Natural killer cell (primary cell): Measurements from ENCODE around the gene PI4K2A. TPM values are rescaled to one million over a fixed set of nuclear protein-coding genes. Genes with fewer than 3 reads are reported as not detected.

Experiments used
- ATAC-seq, 3 donors: fragments of 150-1000 bp in 2 of 3; fragments of 200-7000 bp in 1 of 3; cut with Tn5 transposase; 1 replicate in 1 of 3; 2 replicates in 2 of 3; pipeline ENCODE4 v1.10.0; 2021; ENCODE audit warnings: mild to moderate bottlenecking in 2 of 3, moderate library complexity in 2 of 3
- DNase-seq, 2 donors: peaks; one replicate each; pipeline versions ENCODE4 v3.0.0 to v3.0.0-alpha.2; 2013 to 2021; ENCODE audit warnings: mixed read lengths in 1 of 2
- H3K27ac ChIP-seq: one replicate; pipeline ENCODE4 v1.5.1; 2013; ENCODE audit warnings: mild to moderate bottlenecking, low read length
- H3K27me3 ChIP-seq: one replicate; pipeline ENCODE4 v1.6.1; 2013; ENCODE audit warnings: low read length; ENCODE audit not compliant: control insufficient read depth, insufficient read depth
- H3K36me3 ChIP-seq: one replicate; pipeline ENCODE4 v1.6.1; 2013; ENCODE audit warnings: low read length; ENCODE audit not compliant: control insufficient read depth, insufficient read depth
- H3K4me1 ChIP-seq: one replicate; pipeline ENCODE4 v1.6.1; 2013; ENCODE audit warnings: low read length; ENCODE audit not compliant: control insufficient read depth, insufficient read depth
- H3K4me3 ChIP-seq: one replicate; pipeline ENCODE4 v1.5.1; 2013; ENCODE audit warnings: low read length
- H3K9me3 ChIP-seq: one replicate; pipeline ENCODE4 v1.6.1; 2013; ENCODE audit warnings: low read length; ENCODE audit not compliant: control insufficient read depth, insufficient read depth
- H3K27ac Mint-ChIP-seq, 2 donors: one replicate each; pipeline ENCODE4 v1.8.0; 2022; ENCODE audit warnings: mild to moderate bottlenecking in 2 of 2, mixed read lengths in 2 of 2, moderate library complexity in 1 of 2
- H3K27me3 Mint-ChIP-seq, 2 donors: one replicate each; pipeline ENCODE4 v1.8.0; 2022; ENCODE audit warnings: low read depth in 2 of 2, mixed read lengths in 2 of 2
- H3K36me3 Mint-ChIP-seq: one replicate; pipeline ENCODE4 v1.8.0; 2022; ENCODE audit warnings: mixed read lengths
- H3K4me1 Mint-ChIP-seq, 2 donors: one replicate each; pipeline ENCODE4 v1.8.0; 2022; ENCODE audit warnings: mixed read lengths in 2 of 2
- H3K4me3 Mint-ChIP-seq: one replicate; pipeline ENCODE4 v1.8.0; 2022; ENCODE audit warnings: mild to moderate bottlenecking, moderate library complexity, mixed read lengths
- H3K9me3 Mint-ChIP-seq, 2 donors: one replicate each; pipeline ENCODE4 v1.8.0; 2022; ENCODE audit warnings: mixed read lengths in 2 of 2
- WGBS: methylation state at CpG from one replicate; pipeline ENCODE4 v1.1.7; 2013; ENCODE audit warnings: missing lambda C conversion rate; ENCODE audit not compliant: insufficient coverage; 5-methylcytosine and 5-hydroxymethylcytosine counted together
- intact Hi-C: fragments of 100-400 bp; cut with micrococcal nuclease; formaldehyde crosslinking; loops from one replicate; pipeline ENCODE4 v1.14.2; 2022
- total RNA-seq, 4 donors: library from RNA; stranded (reverse); fragments of 120-200 nt in 1 of 4; gene quantifications; one replicate each; pipeline versions ENCODE4 v1.2.3 to v1.2.4, GENCODE V29; 2013 to 2022
- TF ChIP-seq, protein P1 (sequence below): fragments of 200-600 bp; IDR thresholded peaks from one replicate; pipeline ENCODE4 v1.8.0; 2022; ENCODE audit warnings: antibody characterized with exemption

The PI4K2A gene
- total RNA-seq, 3 donors from 2014 or later (not counting 1 experiment from before 2014, with no cell fraction given) = 41.3 to 66.1 (median 60.0) TPM

DNA sequence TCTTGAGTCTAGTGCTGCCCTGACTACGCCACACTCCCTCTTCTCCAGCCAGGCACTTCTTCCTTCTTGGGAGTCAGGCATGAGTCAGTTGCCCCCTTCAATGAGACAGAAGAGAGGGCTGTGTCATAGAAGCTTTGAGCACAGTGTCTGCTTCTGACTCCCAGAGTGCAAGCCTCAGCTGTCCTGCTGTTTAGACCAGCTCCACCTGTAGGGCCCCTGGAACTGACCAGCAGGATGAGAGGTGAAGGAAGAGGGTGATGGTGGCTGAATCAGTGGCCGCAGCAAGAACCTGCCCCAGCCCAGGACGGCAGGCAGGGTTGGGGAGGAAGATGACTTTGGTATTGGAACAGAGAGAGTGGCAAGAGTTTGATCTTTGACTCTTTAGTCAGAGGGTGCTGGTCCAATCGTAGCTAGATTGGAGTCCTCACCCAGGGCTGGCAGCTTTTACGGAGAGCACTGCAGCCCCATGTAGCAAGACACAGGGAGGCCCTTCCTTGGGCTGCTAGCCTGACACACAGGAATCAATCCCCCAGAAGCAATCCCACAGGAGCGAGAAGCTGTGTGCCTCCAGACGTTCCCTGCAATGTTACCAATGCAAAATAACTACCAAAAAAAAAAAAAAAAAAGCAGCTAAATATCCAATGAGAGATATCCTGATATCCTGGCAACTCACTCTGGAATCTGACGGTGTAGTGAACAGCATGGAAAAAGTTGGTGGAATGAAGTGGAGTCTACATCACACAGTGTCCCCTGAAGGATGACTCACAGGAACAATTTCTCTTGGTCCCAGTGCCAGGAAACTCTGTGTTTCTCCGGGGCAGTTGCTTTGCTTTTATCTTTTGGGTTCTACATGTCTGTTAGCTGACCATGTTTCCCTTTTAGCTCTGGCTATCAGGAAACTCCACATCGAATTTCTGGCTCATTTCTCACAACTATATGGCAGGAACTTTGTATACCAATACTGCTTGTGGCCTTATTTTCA, 44.1 kb upstream of the PI4K2A start:
- Mint-ChIP-seq H3K27ac (no peak overlapping the region), H3K4me3 (no peak overlapping the region), H3K36me3 (no peaks in the 10 kb centered on the region), H3K9me3 (no peaks in the 10 kb centered on the region), H3K4me1 (peaks cover 3 to 4% of the 10 kb centered on the region in 2 donors), H3K27me3 (peaks cover 0 to 5% of the 10 kb centered on the region in 2 donors)
- TF ChIP-seq, protein P1, sequence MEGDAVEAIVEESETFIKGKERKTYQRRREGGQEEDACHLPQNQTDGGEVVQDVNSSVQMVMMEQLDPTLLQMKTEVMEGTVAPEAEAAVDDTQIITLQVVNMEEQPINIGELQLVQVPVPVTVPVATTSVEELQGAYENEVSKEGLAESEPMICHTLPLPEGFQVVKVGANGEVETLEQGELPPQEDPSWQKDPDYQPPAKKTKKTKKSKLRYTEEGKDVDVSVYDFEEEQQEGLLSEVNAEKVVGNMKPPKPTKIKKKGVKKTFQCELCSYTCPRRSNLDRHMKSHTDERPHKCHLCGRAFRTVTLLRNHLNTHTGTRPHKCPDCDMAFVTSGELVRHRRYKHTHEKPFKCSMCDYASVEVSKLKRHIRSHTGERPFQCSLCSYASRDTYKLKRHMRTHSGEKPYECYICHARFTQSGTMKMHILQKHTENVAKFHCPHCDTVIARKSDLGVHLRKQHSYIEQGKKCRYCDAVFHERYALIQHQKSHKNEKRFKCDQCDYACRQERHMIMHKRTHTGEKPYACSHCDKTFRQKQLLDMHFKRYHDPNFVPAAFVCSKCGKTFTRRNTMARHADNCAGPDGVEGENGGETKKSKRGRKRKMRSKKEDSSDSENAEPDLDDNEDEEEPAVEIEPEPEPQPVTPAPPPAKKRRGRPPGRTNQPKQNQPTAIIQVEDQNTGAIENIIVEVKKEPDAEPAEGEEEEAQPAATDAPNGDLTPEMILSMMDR = no peak
- no peaks in the 10 kb centered on the region for H3K36me3 ChIP-seq
- H3K27ac ChIP-seq = no peak overlapping the region
- WGBS = 78% methylated on average over 10 of the region's 10 CpGs
- intact Hi-C loops = no loop called here
- no peak for DNase-seq
- no peaks in the 10 kb centered on the region for H3K9me3 ChIP-seq
- ATAC-seq = no peak
- no peak overlapping the region for H3K4me3 ChIP-seq
- H3K27me3 ChIP-seq = no peaks in the 10 kb centered on the region
- H3K4me1 ChIP-seq = peaks cover 6% of the 10 kb centered on the region

DNA sequence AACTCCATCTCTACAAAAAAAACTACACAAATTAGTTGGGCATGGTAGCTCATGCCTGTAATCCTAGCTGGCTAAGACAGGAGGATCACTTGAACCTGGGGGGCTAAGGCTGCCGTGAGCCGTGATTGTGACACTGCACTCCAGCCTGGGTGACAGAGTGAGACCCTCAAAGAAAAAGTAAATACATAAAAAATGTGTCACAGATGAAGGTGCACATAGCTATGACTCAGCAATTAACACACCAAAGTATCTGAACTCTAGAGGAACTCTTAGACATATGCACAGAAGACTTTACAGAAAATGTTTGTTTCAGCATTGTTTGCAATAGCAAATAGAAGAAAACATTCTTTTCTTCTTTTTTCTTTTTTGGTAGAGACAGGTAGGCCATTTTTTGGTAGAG, 42.7 kb upstream of the PI4K2A start:
- Mint-ChIP-seq H3K27me3 (peaks cover 0 to 2% of the 10 kb centered on the region in 2 donors), H3K36me3 (no peaks in the 10 kb centered on the region), H3K4me1 (no peaks in the 10 kb centered on the region), H3K9me3 (no peaks in the 10 kb centered on the region), H3K4me3 (no peak overlapping the region), H3K27ac (no peak overlapping the region)
- Histone ChIP-seq H3K4me1 (no peaks in the 10 kb centered on the region), H3K27ac (no peak overlapping the region), H3K9me3 (no peaks in the 10 kb centered on the region), H3K36me3 (no peaks in the 10 kb centered on the region), H3K27me3 (no peaks in the 10 kb centered on the region), H3K4me3 (no peak overlapping the region)
- DNase-seq = no peak
- whole genome bisulfite sequencing = 53% methylated on average over 2 of the region's 2 CpGs
- intact Hi-C loops = no loop called here
- TF ChIP-seq, protein P1 = no peak
- no peak for ATAC-seq

DNA sequence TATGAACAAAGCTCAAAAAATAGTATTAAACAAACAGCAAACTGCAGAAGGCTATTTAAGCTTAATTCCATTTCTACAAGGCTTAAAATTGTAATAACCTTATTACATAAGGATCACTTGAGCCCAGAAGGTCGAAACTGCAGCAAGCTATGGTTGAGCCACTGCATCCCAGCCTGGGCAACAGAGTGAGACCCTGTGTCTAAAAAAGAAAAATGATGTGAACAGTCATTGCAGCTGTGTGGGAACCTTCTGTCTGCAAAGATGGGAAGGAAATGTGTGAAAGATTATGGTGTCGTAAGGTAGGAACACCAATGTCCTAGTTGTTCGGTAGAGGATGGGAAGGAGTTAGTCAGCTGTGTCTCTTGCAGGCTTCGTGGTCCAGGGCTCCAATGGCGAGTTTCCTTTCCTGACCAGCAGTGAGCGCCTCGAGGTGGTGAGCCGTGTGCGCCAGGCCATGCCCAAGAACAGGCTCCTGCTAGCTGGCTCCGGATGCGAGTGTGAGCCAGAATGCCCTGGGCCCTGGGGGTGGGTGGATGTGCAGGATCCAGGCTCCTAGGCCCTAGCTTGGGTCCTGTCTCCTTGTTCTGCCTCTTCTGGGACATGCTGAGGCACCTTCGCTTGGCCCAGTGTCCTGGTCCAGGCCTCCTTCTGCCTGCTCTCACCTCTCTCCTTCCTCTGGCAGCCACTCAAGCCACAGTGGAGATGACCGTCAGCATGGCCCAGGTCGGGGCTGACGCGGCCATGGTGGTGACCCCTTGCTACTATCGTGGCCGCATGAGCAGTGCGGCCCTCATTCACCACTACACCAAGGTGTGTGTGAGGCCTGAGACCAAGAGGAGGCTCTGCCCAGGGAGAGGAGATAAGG, 41.8 kb upstream of the PI4K2A start:
- TF ChIP-seq, protein P1 = no peak
- no peaks in the 10 kb centered on the region for H3K4me1 Mint-ChIP-seq
- peak in 1 of 3 donors; percentile 28 for ATAC-seq
- no peak overlapping the region for H3K4me3 Mint-ChIP-seq
- no peak overlapping the region for H3K4me3 ChIP-seq
- no peak overlapping the region for H3K27ac Mint-ChIP-seq
- no peaks in the 10 kb centered on the region for H3K36me3 Mint-ChIP-seq
- peaks cover 0 to 2% of the 10 kb centered on the region in 2 donors for H3K27me3 Mint-ChIP-seq
- no peak overlapping the region for H3K27ac ChIP-seq
- no peak for DNase-seq
- intact Hi-C loops = no loop called here
- no peaks in the 10 kb centered on the region for H3K9me3 ChIP-seq
- no peaks in the 10 kb centered on the region for H3K9me3 Mint-ChIP-seq
- no peaks in the 10 kb centered on the region for H3K36me3 ChIP-seq
- H3K4me1 ChIP-seq = no peaks in the 10 kb centered on the region
- WGBS = 92% methylated on average over 18 of the region's 19 CpGs
- H3K27me3 ChIP-seq = no peaks in the 10 kb centered on the region
